NB4 (cell line): ENCODE results near the gene ITPRIP.

ENCODE experiments used
- DNase-seq: peaks from one replicate; pipeline ENCODE4 v3.0.0; 2010; ENCODE audit warnings: low read depth
- H3K4me3 ChIP-seq: one replicate; pipeline ENCODE4 v1.5.1; 2011; ENCODE audit warnings: mild to moderate bottlenecking, low read depth, low read length, moderate library complexity
- MAX ChIP-seq: IDR thresholded peaks from 2 replicates; pipeline ENCODE4 v1.6.1; 2011; ENCODE audit warnings: low read depth, low read length
- MYC ChIP-seq: IDR thresholded peaks from 2 replicates; pipeline ENCODE4 v1.6.1; 2011; ENCODE audit warnings: low read depth, low read length
- POLR2A ChIP-seq: IDR thresholded peaks from 2 replicates; pipeline ENCODE4 v1.6.1; 2011; ENCODE audit warnings: mild to moderate bottlenecking; ENCODE audit not compliant: insufficient read length; ENCODE audit errors: extremely low read depth
- TF ChIP-seq, protein P1 (sequence below): IDR thresholded peaks from one replicate; pipeline ENCODE4 v1.5.1; 2012; ENCODE audit warnings: low read depth, low read length

Gene ITPRIP

GRCh38 chr10:104321725-104322415 lies 16.4 kb downstream of the ITPRIP start:
- H3K4me3 ChIP-seq = no peak overlapping the region
- peak; percentile 34 for DNase-seq

GRCh38 chr10:104321226-104321625 lies 17.0 kb downstream of the ITPRIP start:
- TF ChIP-seq POLR2A (no peak), MAX (no peak), MYC (no peak)
- TF ChIP-seq, protein P1, sequence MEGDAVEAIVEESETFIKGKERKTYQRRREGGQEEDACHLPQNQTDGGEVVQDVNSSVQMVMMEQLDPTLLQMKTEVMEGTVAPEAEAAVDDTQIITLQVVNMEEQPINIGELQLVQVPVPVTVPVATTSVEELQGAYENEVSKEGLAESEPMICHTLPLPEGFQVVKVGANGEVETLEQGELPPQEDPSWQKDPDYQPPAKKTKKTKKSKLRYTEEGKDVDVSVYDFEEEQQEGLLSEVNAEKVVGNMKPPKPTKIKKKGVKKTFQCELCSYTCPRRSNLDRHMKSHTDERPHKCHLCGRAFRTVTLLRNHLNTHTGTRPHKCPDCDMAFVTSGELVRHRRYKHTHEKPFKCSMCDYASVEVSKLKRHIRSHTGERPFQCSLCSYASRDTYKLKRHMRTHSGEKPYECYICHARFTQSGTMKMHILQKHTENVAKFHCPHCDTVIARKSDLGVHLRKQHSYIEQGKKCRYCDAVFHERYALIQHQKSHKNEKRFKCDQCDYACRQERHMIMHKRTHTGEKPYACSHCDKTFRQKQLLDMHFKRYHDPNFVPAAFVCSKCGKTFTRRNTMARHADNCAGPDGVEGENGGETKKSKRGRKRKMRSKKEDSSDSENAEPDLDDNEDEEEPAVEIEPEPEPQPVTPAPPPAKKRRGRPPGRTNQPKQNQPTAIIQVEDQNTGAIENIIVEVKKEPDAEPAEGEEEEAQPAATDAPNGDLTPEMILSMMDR = no peak
- DNase-seq = no peak
- no peak overlapping the region for H3K4me3 ChIP-seq

More at GRCh38 chr10:104321725-104322415, 16.4 kb downstream of the ITPRIP start:
- no peak for TF ChIP-seq MYC
- TF ChIP-seq, protein P1 = no peak
- no peak for TF ChIP-seq POLR2A
- no peak for TF ChIP-seq MAX

DNA sequence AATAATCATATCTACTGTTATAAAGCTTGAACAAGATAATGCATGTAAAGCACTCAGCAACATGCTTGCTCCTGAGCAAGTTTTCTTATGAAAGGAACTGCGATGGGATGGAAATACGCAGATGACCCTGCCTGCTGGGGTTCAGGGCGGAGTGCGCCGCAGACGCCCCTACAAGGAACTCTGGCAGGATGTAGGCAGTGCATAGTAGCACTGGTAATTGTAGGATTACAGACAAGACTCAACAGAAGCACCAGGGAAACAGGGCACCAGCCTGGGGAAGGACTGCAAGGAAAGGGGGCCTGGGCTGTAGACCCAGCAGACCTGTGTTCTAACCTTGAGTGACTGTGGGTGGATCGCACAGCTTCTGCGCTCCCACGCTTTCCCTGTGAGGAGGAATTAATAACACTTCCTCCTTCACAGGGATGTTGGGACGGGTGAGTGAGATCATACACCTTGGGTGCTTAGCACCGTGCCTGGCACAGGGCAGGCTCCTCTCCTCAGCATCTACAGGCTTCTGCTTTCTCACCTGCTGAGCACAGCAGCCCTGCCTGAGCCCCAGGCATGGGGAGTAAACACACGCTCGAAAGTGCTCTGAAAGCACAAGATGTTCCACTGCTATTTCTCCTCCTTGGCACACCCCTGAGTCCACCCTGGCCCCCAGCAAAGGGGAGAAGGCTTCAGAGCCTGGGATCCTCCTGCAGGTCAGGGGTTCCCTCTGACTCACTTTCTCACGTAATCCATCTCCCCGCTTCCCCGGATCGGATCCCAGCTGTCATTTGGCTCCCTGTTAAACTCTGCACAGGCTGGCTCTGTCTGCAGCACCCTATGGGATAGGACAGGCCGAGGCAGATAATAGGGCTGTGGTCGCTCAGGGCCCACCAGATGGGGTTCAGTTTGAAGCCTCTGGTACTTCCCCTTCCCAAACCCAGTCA lies 19.2 kb downstream of the ITPRIP start:
- peak; percentile 49 for DNase-seq
- TF ChIP-seq MAX (no peak), MYC (no peak), POLR2A (no peak)
- TF ChIP-seq, protein P1 = no peak
- H3K4me3 ChIP-seq = no peak overlapping the region

DNA sequence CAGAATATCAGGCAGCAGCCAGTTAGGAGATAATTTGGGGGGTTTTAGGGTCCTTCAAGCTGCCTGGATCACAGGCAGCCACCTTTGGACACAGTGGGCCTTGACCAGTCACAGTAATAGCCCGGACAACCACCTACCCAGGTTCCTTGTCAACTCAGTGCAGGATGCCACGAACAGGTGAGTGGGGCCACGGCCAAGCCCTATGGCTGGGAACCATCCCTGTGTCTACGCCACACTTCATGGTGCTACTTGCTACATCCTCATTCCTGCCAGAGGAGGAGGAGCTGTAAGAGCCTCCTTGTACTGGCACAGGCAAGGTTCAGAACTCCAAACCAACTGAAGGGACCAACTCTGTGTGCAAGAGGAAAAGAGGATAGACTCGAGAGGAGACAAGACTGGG lies 19.9 kb downstream of the ITPRIP start:
- H3K4me3 ChIP-seq = no peak overlapping the region
- TF ChIP-seq POLR2A = no peak
- TF ChIP-seq MYC = no peak
- TF ChIP-seq, protein P1 = no peak
- no peak for TF ChIP-seq MAX
- DNase-seq = no peak

GRCh38 chr10:104317726-104318299 lies 20.5 kb downstream of the ITPRIP start:
- H3K4me3 ChIP-seq = no peak overlapping the region
- TF ChIP-seq MAX (no peak), POLR2A (no peak), MYC (no peak)
- TF ChIP-seq, protein P1 = no peak
- DNase-seq = no peak
